Esophagus muscularis mucosa (tissue), 4 donors: ENCODE results near the gene C10orf53.

ENCODE experiments used
- CTCF ChIP-seq, 3 experiments: fragments of 200-600 bp in 2 of 3; fragments of 450-650 bp in 1 of 3; sonication (generic) in 2 of 3; IDR thresholded peaks; one replicate each; pipeline ENCODE4 v1.5.1; 2017 to 2019; ENCODE audit warnings: antibody characterized with exemption in 3 of 3, mild to moderate bottlenecking in 2 of 3, moderate library complexity in 1 of 3
- EP300 ChIP-seq: sonication (generic); formaldehyde crosslinking; IDR thresholded peaks from one replicate; pipeline ENCODE4 v1.6.1; 2017; ENCODE audit warnings: antibody characterized with exemption
- POLR2A ChIP-seq: fragments of 450-650 bp; IDR thresholded peaks from one replicate; pipeline ENCODE4 v1.6.1; 2017; ENCODE audit warnings: antibody characterized with exemption, moderate library complexity, mild to moderate bottlenecking, low read depth

GRCh38 chr10:49686651-49687050, 7.2 kb downstream of the C10orf53 start:
- TF ChIP-seq POLR2A (no peak), CTCF (IDR thresholded peaks at IDR 0.05) (no peak), EP300 (no peak)
